Stomach smooth muscle (tissue), 2 donors: ENCODE measurements around the gene GPR31.

Experiments used
- H3K27ac ChIP-seq: one replicate; pipeline ENCODE4 v1.7.0; 2013; ENCODE audit warnings: mild to moderate bottlenecking, low read length, inconsistent platforms
- H3K27me3 ChIP-seq, 2 donors: one replicate each; pipeline ENCODE4 v1.7.0; 2013; ENCODE audit warnings: low read length in 2 of 2; ENCODE audit not compliant: insufficient read depth in 2 of 2, control insufficient read depth in 1 of 2
- H3K36me3 ChIP-seq, 2 donors: one replicate each; pipeline ENCODE4 v1.7.0; 2013; ENCODE audit warnings: low read length in 2 of 2; ENCODE audit not compliant: control insufficient read depth in 2 of 2, insufficient read depth in 2 of 2
- H3K4me1 ChIP-seq: one replicate; pipeline ENCODE4 v1.7.0; 2013; ENCODE audit warnings: low read length; ENCODE audit not compliant: control insufficient read depth, insufficient read depth
- H3K4me3 ChIP-seq, 2 donors: one replicate each; pipeline ENCODE4 v1.7.0; 2013; ENCODE audit warnings: low read length in 2 of 2
- H3K9ac ChIP-seq, 2 donors: one replicate each; pipeline ENCODE4 v1.7.0; 2013; ENCODE audit warnings: low read length in 2 of 2, mild to moderate bottlenecking in 1 of 2
- H3K9me3 ChIP-seq, 2 donors: one replicate each; pipeline ENCODE4 v1.7.0; 2013; ENCODE audit warnings: low read length in 2 of 2; ENCODE audit not compliant: control insufficient read depth in 2 of 2
- donor health status: healthy.
- donor health status: Pancreatic carcinoma.

GPR31 gene

DNA sequence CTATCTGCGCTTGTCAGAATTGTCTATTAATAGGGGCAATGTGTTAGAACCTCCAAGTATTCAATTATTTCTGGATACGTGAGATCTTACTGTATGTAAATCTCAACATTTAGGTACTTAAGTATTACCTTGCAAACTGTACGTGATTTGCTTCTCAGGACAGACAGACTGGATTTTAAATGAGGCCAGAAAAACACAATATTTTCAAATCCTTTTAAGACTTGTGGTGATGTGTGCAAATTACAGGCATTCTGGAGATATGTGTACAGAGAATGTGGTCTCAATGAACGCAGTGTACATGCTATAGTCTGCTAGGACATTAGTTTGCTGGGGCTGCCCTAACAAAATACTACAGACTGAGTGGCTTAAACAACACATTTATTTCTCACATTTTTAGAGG, 18.0 kb downstream of the GPR31 start:
- H3K27ac ChIP-seq, result no peak overlapping the region
- H3K9me3 ChIP-seq, result no peaks in the 10 kb centered on the region
- no peaks in the 10 kb centered on the region for H3K36me3 ChIP-seq
- H3K4me3 ChIP-seq, result no peak overlapping the region
- H3K4me1 ChIP-seq, result no peaks in the 10 kb centered on the region
- H3K27me3 ChIP-seq, result peaks cover 0 to 5% of the 10 kb centered on the region in 2 donors
- no peak overlapping the region for H3K9ac ChIP-seq

DNA sequence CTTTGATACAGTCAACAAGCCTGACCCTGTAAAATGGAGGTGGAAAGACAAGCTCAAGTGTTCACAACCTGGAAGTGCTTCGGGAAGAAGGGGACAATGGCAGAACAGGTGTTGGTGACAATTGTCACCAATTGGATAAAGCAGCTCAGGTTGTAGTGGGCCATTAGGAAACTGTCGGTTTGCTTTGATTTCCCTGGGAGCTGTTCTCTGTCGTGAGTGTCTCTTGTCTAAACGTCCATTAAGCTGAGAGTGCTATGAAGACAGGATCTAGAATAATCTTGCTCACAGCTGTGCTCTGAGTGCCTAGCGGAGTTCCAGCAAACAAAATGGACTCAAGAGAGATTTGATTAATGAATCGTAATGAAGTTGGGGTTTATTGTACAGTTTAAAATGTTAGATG, 19.9 kb downstream of the GPR31 start:
- H3K4me1 ChIP-seq, result no peaks in the 10 kb centered on the region
- H3K9ac ChIP-seq, result no peak overlapping the region
- no peaks in the 10 kb centered on the region for H3K9me3 ChIP-seq
- no peak overlapping the region for H3K27ac ChIP-seq
- no peaks in the 10 kb centered on the region for H3K36me3 ChIP-seq
- H3K4me3 ChIP-seq, result no peak overlapping the region
- peaks cover 0 to 5% of the 10 kb centered on the region in 2 donors for H3K27me3 ChIP-seq

DNA sequence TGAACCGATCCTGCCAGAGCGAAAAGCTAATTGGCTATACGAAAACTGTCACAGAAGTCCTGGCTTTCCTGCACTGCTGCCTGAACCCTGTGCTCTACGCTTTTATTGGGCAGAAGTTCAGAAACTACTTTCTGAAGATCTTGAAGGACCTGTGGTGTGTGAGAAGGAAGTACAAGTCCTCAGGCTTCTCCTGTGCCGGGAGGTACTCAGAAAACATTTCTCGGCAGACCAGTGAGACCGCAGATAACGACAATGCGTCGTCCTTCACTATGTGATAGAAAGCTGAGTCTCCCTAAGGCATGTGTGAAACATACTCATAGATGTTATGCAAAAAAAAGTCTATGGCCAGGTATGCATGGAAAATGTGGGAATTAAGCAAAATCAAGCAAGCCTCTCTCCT, 20.7 kb downstream of the GPR31 start:
- Histone ChIP-seq H3K9ac (no peak overlapping the region), H3K4me1 (no peaks in the 10 kb centered on the region), H3K9me3 (no peaks in the 10 kb centered on the region), H3K27ac (no peak overlapping the region), H3K4me3 (no peak overlapping the region), H3K36me3 (no peaks in the 10 kb centered on the region), H3K27me3 (peaks cover 0 to 5% of the 10 kb centered on the region in 2 donors)

GRCh38 chr6:167136376-167136775, 21.4 kb downstream of the GPR31 start:
- no peak overlapping the region for H3K9ac ChIP-seq
- H3K36me3 ChIP-seq, result no peaks in the 10 kb centered on the region
- H3K27ac ChIP-seq, result no peak overlapping the region
- no peaks in the 10 kb centered on the region for H3K9me3 ChIP-seq
- H3K27me3 ChIP-seq, result peaks cover 0 to 2% of the 10 kb centered on the region in 2 donors
- H3K4me3 ChIP-seq, result no peak overlapping the region
- H3K4me1 ChIP-seq, result no peaks in the 10 kb centered on the region

- H3K9ac ChIP-seq, result no peak overlapping the region
- H3K27me3 ChIP-seq, result no peaks in the 10 kb centered on the region
- no peaks in the 10 kb centered on the region for H3K36me3 ChIP-seq
- no peak overlapping the region for H3K4me3 ChIP-seq
- H3K9me3 ChIP-seq, result no peaks in the 10 kb centered on the region
- no peaks in the 10 kb centered on the region for H3K4me1 ChIP-seq
- no peak overlapping the region for H3K27ac ChIP-seq
Observed at GRCh38 chr6:167134448-167135328, 23.1 kb downstream of the GPR31 start.

- H3K4me1 ChIP-seq, result no peaks in the 10 kb centered on the region
- H3K4me3 ChIP-seq, result no peak overlapping the region
- H3K36me3 ChIP-seq, result no peaks in the 10 kb centered on the region
- no peak overlapping the region for H3K27ac ChIP-seq
- no peaks in the 10 kb centered on the region for H3K9me3 ChIP-seq
- no peaks in the 10 kb centered on the region for H3K27me3 ChIP-seq
- no peak overlapping the region for H3K9ac ChIP-seq
Observed at GRCh38 chr6:167130712-167131684, 26.8 kb downstream of the GPR31 start.

- H3K27ac ChIP-seq, result no peak overlapping the region
- H3K36me3 ChIP-seq, result no peaks in the 10 kb centered on the region
Observed at GRCh38 chr6:167130008-167130677, 27.6 kb downstream of the GPR31 start.

DNA sequence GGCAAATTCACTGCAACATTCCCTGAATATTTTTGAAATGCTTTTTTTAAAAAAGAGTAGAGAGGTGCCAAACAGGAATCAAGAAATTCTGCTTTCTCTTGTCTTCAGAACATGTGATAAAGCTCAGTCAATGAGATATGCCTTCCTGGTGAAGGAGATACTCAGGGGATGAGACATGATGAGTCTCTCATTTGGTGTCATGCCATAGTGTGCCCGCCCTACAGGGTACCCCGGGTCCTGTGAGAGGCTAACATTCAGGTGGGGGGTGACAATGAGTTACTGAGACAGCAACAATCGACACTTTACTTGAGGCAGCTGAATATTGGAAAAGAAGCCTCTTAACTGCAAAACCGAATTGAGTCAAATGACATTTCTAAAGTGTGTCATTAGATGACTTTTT, 28.2 kb downstream of the GPR31 start:
- no peaks in the 10 kb centered on the region for H3K4me1 ChIP-seq
- H3K9me3 ChIP-seq, result no peaks in the 10 kb centered on the region
- H3K36me3 ChIP-seq, result no peaks in the 10 kb centered on the region
- no peak overlapping the region for H3K27ac ChIP-seq
- H3K27me3 ChIP-seq, result no peaks in the 10 kb centered on the region
- no peak overlapping the region for H3K9ac ChIP-seq
- H3K4me3 ChIP-seq, result no peak overlapping the region

More at GRCh38 chr6:167130008-167130677, 27.6 kb downstream of the GPR31 start:
- H3K9me3 ChIP-seq, result no peaks in the 10 kb centered on the region
- no peaks in the 10 kb centered on the region for H3K27me3 ChIP-seq
- no peak overlapping the region for H3K9ac ChIP-seq
- H3K4me1 ChIP-seq, result no peaks in the 10 kb centered on the region
- H3K4me3 ChIP-seq, result no peak overlapping the region

- Histone ChIP-seq H3K9ac (no peak overlapping the region), H3K36me3 (no peaks in the 10 kb centered on the region), H3K4me3 (no peak overlapping the region), H3K27me3 (no peaks in the 10 kb centered on the region), H3K9me3 (no peaks in the 10 kb centered on the region), H3K27ac (no peak overlapping the region), H3K4me1 (no peaks in the 10 kb centered on the region)
Observed at GRCh38 chr6:167129159-167129558, 28.6 kb downstream of the GPR31 start.

- no peaks in the 10 kb centered on the region for H3K4me1 ChIP-seq
- no peak overlapping the region for H3K4me3 ChIP-seq
- no peak overlapping the region for H3K27ac ChIP-seq
- H3K36me3 ChIP-seq, result no peaks in the 10 kb centered on the region
- H3K9ac ChIP-seq, result no peak overlapping the region
- no peaks in the 10 kb centered on the region for H3K27me3 ChIP-seq
- no peaks in the 10 kb centered on the region for H3K9me3 ChIP-seq
Observed at GRCh38 chr6:167127785-167128531, 29.8 kb downstream of the GPR31 start.
